Activated CD4-positive, alpha-beta T cell treated with anti-CD3 and anti-CD28 coated beads, Interleukin-2, Interleukin-6, amounts not matched to agents 100 ng/mL and 50 ng/mL, durations not matched to agents 16 hours and 8 hours (primary cell): Measurements from ENCODE around the gene CTSD.

Experiments used
- DNase-seq: peaks from one replicate; pipeline ENCODE4 v3.0.0-alpha.2; 2020

The CTSD gene

GRCh38 chr11:1742869-1743584, 20.7 kb downstream of the CTSD start:
- no peak for DNase-seq

- no peak for DNase-seq
These were observed 21.4 kb downstream of the CTSD start for GRCh38 chr11:1742371-1742770.

GRCh38 chr11:1741741-1742140, 22.0 kb downstream of the CTSD start:
- DNase-seq, result no peak

- DNase-seq, result no peak
These were observed 22.8 kb downstream of the CTSD start for GRCh38 chr11:1740786-1741530.

- no peak for DNase-seq
These were observed 24.2 kb downstream of the CTSD start for GRCh38 chr11:1739576-1739975.

- DNase-seq, result no peak
These were observed 25.3 kb downstream of the CTSD start for GRCh38 chr11:1738380-1738779.

- DNase-seq, result no peak
These were observed 26.5 kb downstream of the CTSD start for GRCh38 chr11:1737080-1737757.

- DNase-seq, result no peak
These were observed 27.2 kb downstream of the CTSD start for GRCh38 chr11:1736447-1736992.

- no peak for DNase-seq
These were observed 28.5 kb downstream of the CTSD start for GRCh38 chr11:1735271-1735670.

- no peak for DNase-seq
These were observed 29.1 kb downstream of the CTSD start for GRCh38 chr11:1734641-1735081.

- no peak for DNase-seq
These were observed 29.7 kb downstream of the CTSD start for GRCh38 chr11:1733716-1734640.

GRCh38 chr11:1733009-1733715, 30.6 kb downstream of the CTSD start:
- no peak for DNase-seq

GRCh38 chr11:1732418-1733008, 31.2 kb downstream of the CTSD start:
- DNase-seq, result no peak

GRCh38 chr11:1731451-1732059, 32.2 kb downstream of the CTSD start:
- no peak for DNase-seq

- DNase-seq, result no peak
These were observed 33.6 kb downstream of the CTSD start for GRCh38 chr11:1730059-1730629.

GRCh38 chr11:1729692-1730011, 34.1 kb downstream of the CTSD start:
- DNase-seq, result no peak

- DNase-seq, result peak; percentile 43
These were observed 34.6 kb downstream of the CTSD start for GRCh38 chr11:1728931-1729691.

GRCh38 chr11:1728301-1728700, 35.4 kb downstream of the CTSD start:
- DNase-seq, result no peak

- no peak for DNase-seq
These were observed 35.9 kb downstream of the CTSD start for GRCh38 chr11:1727861-1728260.
